ENCODE results near the gene GPT2.

- TF ChIP-seq CTCF (IDR thresholded peaks at IDR 0.05; ENCODE audit: insufficient read depth, low read length) = no peak
- no peak for TF ChIP-seq POLR2AphosphoS5 (IDR thresholded peaks at IDR 0.05; ENCODE audit: low read depth)
- no peak for TF ChIP-seq REST (IDR thresholded peaks at IDR 0.05; ENCODE audit: insufficient replicate concordance, low read depth)
- TF ChIP-seq GABPA (IDR thresholded peaks at IDR 0.05; ENCODE audit: low read depth) = no peak
Measured at GRCh38 chr16:46975165-46975564, 91.0 kb downstream of the GPT2 start.
